ENCODE results near the gene ATXN3L.
"Not testable (repeated sequence)": the region's sequence is repeated elsewhere in the genome, so short reads cannot be mapped to it uniquely, and the experiment has no call there.

The ATXN3L gene

DNA sequence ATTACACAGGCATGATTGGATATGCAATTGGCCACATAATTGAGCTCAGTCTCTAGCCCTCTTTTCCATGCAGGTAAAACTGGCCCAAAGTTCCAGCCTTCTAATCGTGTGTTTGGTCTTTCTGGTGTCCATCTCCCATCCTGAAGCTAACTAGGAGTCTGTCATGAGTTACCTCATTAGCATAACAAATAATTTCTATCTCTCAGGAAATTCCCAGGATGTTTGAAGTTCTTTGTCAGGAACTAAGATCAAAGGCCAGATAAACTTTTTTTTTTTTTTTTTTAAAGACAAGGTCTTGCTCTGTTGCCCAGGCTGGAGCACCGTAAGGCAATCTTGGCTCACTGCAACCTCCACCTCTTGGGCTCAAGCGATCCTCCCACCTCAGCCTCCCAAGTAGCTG is 15.8 kb downstream of the ATXN3L start:
- DNase-seq = no peak

DNA sequence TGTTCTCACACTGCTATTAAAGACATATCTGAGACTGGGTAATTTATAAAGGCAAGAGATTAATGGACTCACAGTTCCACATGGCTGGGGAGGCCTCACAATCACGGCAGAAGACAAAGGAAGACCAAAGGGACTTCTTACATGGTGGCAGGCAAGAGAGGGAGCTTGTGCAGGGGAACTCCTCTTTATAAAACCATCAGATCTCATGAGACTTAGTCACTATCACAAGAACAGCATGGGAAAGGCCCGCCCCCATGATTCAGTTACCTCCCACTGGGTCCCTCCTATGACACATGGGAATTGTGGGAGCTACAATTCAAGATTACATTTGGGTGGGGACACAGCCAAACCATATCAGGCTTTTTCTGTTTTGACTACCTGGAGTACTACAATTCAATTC is 16.6 kb downstream of the ATXN3L start:
- DNase-seq = not testable (repeated sequence)

DNA sequence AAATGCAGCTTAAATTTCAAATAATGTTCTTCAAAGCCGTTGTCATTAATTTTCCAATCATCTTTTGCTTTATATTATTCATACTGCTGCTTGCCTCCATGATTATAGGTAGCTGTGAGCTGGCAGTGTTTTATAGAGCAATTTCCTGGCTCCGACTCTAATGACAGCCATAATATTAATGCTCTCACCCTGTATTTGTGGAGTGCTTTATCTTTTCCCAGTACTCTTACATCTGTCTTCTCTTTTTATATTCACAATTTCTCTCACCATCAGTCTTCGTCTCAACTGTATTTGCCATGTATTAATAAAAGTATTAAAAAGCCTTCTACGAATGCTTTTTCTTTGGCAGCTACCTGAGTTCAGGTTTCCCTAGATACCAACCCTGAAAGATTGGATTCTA is 21.0 kb downstream of the ATXN3L start:
- peak; percentile 42 for DNase-seq

DNA sequence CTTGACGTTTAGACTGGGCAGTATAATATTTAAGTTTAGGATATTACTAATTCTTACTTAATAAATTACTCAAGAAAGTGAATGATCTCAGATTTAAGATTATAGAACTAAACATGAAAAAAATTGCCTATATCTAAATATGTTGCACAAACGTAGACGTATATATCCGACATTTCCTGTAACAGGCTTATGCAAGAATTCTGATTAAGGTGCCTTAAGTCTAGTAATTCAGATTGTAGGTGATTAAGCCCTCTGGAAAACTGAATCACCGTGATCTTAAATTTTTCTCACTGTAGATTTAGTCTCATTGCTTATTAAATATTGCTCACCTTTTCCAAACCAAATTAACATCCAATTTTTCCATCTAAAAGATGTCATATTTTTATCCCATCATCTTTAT is 24.0 kb downstream of the ATXN3L start:
- no peak for DNase-seq

DNA sequence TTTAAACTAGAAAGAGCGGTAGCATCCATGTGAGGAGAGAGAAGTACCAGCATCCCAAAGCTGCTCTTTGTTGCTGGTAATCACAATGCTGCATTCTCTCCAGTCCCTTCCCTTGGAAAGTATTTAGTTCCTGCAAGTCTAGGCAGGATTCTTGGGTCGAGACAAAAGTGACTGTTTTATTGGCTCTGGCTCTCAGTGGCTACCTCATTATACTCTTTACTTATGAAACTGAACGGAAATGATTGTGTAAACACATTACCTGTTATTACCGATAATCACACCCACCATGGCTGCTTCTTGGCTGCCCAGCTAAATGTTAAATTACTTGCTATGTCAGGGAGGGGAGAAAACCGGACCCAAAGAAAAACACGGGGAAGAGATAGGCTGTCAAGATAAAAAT is 26.2 kb downstream of the ATXN3L start:
- peak; percentile 90 for DNase-seq

DNA sequence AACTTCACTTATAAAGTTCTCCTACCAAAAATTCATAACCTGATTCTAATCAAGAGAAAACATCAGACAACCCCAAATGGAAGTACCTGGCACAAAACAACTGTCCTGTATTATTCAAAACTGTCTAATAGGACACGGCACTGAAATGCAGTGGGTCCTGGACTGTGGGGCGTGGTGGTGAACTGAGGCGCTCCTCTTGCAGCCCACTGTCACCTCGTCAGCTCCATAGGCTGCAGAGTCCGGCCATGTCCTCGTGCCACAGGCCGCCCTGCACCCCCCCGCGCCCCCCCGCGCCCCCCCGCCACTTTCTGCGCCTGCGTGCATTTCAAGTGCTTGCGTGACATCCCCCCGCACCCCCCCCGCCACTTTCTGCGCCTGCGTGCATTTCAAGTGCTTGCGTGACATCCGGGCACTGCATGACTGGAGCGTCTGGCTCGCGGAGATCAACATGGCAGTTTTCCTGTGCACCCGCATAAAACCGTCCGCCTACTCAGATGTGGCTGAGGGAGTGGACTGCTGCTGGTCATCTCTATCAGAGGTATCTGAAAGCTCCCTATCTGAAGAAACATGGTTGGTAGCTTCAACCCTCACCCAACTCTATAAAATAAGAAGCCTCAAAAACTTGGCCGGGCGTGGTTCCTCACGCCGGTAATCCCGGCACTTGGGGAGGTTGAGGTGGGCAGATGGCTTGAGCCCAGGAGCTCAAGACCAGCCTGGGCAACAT is 28.8 kb downstream of the ATXN3L start:
- no peak for DNase-seq

DNA sequence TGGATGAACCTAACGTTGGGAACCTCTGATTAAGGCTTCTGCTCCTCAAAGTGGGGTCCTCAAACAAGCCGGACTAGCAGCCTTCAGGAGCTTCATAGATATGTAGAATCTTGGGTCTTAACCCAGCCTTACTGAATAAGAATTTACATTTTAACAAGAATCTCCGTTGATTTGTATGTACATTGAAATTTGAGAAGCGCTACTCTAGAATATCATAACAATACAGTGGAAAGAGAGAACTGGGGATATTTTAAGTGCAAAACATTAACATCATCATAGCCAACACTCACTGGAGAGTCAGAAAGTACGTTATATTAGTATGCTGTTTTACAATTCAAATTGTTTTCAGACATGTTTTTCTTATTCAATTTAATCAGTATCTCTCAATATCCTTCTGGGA is 31.2 kb downstream of the ATXN3L start:
- no peak for DNase-seq

DNA sequence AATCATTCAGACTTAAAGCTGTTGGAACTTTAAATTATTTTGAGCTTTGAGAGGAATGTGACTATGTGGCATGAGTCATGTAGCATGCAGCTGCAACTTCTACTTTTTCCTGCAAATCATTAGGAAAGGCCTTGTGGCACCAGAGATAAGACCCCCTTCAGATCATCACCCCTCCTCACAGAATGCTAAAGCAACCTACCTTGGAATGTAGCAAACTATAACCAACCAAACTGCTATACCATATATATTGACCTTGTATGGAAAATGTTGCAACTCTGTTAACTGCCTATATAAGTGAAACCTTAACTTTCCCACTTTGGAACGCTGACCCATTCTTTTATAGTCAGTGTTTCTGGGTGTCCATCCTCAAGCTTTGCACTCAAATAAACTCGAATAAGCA is 32.0 kb downstream of the ATXN3L start:
- DNase-seq = no peak

DNA sequence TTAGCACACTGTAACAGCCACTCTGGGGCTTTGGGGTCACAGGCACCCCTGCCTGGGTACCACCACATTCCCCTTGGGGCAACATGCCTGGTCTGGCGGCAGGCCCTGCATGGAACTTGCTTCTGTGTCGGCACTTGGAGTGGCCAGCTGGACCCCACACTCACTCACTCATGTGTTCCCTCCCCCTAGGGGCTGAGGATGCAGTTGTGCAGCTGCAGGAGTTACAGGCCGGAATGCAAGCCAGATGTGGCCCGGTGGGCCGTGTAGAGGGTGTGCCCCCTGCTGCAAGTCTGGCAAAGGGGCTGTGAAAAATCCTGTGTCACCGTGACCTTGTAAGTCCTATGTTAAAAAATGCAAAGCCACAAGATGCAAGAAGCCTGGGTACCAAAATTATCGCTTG is 34.2 kb downstream of the ATXN3L start:
- DNase-seq = no peak

DNA sequence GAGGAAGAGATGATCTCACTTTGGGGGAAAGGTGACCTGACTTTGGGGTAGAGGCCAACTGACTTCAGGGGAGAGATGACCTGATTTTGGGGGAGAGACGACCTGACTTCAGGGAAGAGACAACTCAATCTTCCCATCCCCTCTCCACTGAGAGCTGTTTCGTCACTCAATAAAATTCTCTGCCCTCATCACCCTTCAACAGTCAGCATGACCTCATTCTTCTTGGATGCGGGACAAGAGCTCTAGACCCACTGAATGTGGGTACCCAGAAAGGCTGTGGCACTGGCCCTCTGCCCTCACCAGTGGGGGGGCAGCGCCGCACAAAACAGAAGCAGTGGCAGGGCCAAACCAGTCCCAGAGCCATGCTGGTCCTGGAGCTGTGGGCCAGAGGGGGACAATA is 34.6 kb downstream of the ATXN3L start:
- no peak for DNase-seq

DNA sequence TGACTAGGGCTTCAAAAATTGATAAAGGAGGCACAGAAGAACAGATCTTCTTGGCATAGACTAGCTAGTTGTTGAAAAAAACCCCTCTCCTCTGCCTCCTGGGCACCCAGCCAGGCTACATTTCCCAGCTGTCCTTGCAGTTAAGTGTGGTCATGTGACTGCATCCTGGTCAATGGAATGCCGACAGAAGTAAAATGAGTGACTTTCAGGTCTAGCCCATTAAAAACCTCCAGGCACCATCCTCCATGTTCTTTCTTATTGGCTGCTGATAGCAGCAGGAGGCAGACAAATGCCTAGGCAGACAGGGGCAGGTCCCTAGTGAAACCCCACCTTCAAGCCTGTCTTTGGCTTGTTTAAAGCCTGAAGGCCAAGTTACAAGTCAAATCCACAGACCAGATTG is 35.3 kb downstream of the ATXN3L start:
- no peak for DNase-seq

DNA sequence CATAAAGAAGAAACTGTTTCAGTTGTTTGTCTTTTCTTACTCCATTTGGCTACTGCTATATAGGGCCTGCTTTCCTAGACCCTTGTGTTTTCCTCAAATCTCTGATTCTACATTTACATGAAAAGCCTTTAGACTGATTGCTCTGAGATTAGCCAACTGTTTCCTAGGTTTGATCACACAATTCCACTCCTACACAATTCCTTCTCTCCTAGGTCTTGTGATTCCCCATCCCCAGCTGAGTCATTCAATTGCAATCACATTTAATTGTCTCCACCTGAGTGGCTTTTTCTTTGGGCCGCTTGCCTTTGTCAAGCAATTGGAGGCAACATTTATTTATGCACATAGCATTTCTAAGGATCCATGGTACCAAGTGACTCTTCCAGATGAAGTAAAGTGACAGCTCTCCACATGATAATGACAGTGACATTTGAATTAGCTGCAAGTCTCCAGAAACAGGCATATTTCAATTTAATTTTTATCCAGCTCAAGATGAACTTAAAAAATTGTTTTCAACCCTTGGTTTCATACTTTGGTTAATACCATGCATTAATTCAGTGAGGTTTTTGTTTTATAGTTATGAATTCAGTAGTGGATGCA is 35.8 kb downstream of the ATXN3L start:
- DNase-seq = no peak

DNA sequence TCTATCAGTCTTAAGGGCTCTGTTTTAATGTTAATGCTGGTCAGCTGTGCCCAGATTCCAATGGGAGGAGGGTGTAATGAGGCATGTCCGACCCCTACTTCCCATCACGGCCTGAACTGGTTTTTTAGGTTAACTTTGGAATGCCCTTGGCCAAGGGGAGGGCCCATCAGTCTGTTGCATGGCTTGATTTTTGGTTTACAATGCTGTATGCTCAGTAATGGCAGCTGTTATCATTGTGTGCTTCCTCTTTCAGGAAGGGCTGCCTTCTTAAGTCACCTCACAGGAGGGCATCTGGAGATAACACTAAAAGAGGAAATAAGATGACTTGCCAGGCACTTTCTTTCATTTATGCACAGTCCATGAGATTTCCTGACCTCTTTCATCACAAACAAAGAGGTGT is 36.3 kb downstream of the ATXN3L start:
- DNase-seq = no peak

DNA sequence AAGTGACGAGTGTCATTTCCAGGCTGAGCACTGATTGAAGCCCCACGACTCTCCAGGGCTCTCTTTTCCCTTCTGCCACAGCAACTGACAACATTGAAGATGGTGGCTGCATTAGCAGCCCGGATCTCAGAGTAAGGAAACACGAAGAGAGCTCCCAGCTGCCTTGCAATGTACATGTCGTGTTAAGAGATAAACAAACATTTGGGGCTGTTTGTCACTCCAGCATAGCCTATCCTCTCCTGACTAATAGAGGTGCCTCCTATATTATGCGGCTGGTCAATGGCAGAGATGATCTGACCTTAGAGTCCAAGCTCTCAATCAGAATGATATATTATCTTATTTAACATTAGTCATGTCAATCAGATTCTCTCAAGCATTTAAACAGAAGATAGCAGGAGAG is 38.6 kb downstream of the ATXN3L start:
- DNase-seq = no peak

DNA sequence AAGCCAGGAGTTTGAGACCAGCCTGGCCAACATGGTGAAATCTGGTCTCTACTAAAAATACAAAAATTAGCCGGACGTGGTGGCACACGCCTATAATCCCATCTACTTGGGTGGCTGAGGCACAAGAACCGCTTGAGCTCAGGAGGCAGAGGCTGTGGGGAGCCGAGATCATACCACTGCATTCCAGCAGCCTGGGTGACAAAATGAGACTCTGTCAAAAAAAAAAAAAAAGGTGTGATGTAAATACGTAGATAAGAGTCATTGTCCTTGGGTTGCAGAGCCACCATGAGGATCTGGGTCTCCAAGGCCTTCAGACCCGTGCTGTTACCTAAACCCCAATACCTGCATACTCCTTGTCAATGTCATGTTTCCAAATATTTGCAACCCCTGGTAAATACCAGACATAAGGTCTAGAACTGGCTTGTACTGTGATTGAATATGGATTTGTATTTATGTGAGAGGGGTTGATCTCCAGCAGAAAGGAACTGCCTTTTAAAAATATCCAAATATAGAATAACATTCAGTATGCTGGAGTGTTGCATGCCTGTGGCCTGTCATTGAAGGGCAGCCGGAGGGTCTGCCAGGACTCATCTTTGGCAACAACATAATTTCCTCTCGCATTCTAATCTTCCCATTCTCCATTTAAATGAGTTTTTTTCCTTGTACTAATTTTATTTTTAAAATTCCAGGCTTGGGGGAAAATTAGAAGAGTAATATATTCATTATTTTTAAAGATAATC is 40.4 kb downstream of the ATXN3L start:
- no peak for DNase-seq

DNA sequence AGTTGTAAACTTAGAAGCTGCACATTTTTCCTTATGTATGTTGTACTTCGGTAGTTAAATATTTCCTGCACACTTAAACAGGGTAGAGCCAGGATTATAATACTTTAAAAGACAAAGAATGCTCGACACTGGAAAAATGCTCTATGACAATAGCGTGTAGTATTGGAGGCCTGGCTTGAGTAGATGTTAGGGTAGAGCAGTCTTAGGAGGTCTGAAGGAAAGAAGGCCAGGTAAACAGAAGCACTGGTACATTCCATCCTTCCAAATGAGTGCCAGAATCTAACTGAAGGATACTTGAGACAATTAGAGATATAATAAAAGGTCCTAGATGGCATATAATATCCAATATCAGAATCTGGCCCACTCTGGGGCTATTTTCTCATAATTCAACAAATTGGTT is 42.3 kb downstream of the ATXN3L start:
- DNase-seq = no peak

DNA sequence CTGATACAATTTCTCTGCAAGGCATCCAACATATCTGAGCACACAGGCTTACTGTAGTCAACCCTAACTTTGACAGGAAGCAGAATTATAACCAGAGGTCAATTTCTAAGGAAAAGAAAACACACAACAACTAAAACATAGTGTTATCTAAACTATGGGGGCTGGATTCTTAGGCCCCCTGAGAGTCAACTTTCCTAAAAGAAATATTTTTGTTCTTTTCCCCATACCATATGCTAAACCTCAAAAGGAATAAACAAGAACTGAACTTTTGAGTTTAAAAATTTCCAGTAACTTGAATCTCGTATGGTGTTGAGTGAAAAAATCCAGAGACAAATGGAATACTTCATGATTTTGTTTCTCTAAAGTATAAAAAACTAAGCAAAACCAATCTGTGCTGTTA is 42.9 kb downstream of the ATXN3L start:
- DNase-seq = no peak

DNA sequence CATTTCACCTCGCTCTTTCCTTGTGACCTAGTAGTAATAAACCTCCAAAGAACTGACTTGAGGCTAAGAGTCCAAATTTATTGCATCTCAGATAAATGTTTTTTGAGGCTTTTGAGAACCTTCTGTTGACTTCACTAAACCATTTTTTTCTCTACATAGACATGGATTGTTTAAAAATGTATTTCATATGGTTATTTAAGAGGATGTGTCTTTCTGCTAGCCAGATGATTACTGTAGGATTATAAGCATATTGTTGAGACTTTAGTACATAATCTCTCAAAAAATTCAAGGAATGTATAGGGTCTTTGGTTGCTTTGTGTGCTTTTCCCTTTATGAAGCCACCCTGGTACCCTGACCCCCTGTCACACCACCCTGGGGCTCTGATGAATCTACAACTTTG is 44.8 kb downstream of the ATXN3L start:
- DNase-seq = no peak

DNA sequence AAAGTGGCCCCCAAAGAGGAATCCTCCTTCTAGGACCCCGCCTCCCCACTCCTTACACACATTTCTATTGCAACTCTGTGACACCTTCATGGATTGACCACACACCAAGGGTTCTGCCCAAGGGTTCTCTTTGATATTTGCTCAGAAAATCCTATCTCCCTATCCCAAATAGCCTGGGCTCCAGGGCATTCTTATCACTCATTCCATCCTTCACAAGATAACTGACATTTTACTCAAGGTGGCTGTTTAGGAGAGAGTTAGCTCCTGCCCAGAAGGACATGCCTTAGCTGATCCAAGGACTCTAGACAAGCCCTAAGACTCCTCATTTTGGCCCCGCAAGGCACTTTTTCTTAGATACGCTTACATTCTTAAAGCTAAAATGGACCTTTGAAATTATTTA is 47.4 kb downstream of the ATXN3L start:
- DNase-seq = no peak

DNA sequence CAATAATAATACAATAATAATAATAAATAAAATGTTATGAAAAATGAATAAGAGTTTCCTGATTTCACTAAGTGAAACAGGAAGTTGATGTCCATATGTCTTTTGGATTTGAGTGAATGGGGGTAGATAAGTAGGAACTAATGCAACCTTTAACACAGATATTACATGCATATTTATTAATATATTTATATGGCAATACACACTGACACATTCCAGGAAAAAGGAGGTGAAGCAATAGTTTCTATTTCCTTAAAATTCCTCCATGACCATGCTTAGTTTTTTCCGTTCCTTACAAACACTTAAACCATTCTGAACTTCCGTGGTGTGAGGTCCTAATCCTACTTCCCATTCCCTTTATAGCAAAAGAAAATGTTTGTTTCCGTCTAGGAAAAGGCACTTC is 48.3 kb downstream of the ATXN3L start:
- DNase-seq = no peak

DNA sequence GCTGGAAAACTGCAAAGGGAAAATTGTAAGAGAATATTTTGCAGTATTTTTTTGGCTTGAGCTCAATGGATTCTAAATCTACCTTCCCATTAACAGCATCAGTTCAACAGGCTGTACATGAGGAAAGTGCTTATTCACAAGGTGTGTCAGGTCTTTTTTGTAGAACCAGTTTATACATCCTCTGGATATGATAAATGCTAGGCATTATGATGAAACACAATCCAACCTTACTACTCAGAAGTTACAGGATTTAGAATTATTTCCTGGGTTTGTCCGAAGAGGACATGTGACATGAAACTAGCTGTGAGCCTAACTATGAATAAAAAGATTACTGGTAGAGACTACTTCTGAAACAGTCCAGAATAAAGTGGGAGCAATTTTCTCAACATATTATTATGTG is 49.5 kb downstream of the ATXN3L start:
- no peak for DNase-seq

DNA sequence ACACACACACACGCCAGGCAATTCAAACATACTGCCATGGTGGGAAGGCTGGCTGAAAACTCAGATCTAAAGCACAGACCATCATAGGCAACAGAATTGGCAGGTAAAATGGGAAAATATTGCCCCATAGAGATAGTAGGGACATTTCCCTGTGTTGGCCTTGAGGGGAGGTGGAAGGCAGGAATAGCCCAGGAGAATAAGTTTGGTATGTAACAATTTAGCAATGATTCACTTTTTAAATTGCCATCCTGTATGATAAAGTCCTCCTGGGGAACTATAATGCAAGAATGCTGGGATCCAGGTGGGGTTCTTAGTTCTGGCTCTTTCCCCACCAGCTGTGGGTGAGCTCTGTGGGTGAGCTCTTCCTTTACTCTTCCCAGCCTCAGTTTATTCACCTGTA is 51.0 kb downstream of the ATXN3L start:
- no peak for DNase-seq
